Effector memory CD8-positive, alpha-beta T cell (primary cell): Measurements from ENCODE around the gene SLC25A41.

Source experiments
- ATAC-seq: fragments of 150-1000 bp; cut with Tn5 transposase; replicated peaks from 2 replicates; pipeline ENCODE4 v1.10.0; 2021; ENCODE audit warnings: mild to moderate bottlenecking, moderate library complexity
- DNase-seq, 3 experiments: peaks; one replicate each; pipeline ENCODE4 v3.0.0; 2021
- H3K27ac Mint-ChIP-seq, 2 donors: one replicate each; pipeline ENCODE4 v1.8.0; 2022; ENCODE audit warnings: mild to moderate bottlenecking in 2 of 2, mixed read lengths in 2 of 2, moderate library complexity in 2 of 2
- H3K27me3 Mint-ChIP-seq, 2 donors: one replicate each; pipeline ENCODE4 v1.8.0; 2022; ENCODE audit warnings: mixed read lengths in 2 of 2
- H3K36me3 Mint-ChIP-seq: one replicate; pipeline ENCODE4 v1.8.0; 2022; ENCODE audit warnings: mild to moderate bottlenecking, moderate library complexity, mixed read lengths; ENCODE audit not compliant: insufficient read depth
- H3K4me1 Mint-ChIP-seq, 2 donors: one replicate each; pipeline ENCODE4 v1.8.0; 2022; ENCODE audit warnings: low read depth in 2 of 2, mixed read lengths in 2 of 2
- H3K4me3 Mint-ChIP-seq, 2 donors: one replicate each; pipeline ENCODE4 v1.8.0; 2022; ENCODE audit warnings: mild to moderate bottlenecking in 2 of 2, mixed read lengths in 2 of 2, moderate library complexity in 2 of 2
- H3K9me3 Mint-ChIP-seq, 2 donors: one replicate each; pipeline ENCODE4 v1.8.0; 2022; ENCODE audit warnings: mixed read lengths in 2 of 2
- total RNA-seq, 9 experiments: gene quantifications; one replicate each; lab custom pipeline; 2026; lab: John Stamatoyannopoulos, UW

Gene SLC25A41
- total RNA-seq, result 0 to 0.21 (median 0) reads per million in 9 experiments

- Mint-ChIP-seq H3K27ac (no peak within 1 kb of the TSS), H3K4me3 (no peak within 1 kb of the TSS), H3K4me1 (peaks cover 0 to 1% of the 10 kb centered on the region in 2 donors), H3K9me3 (no peaks in the 10 kb centered on the region), H3K27me3 (no peaks in the 10 kb centered on the region), H3K36me3 (no peaks in the 10 kb centered on the region)
- ATAC-seq (no peak), DNase-seq (no peak)
Measured at GRCh38 chr19:6433663-6434062, at the start of gene SLC25A41. SLC25A41 (minus strand) TSS chr19:6433763; CDS start chr19:6433693, 70 bp downstream.

GRCh38 chr19:6483235-6483634 is 49.7 kb upstream of the SLC25A41 start:
- H3K4me3 Mint-ChIP-seq, result peak overlapping the region in 1 of 2 donors; percentile 55
- H3K27me3 Mint-ChIP-seq, result no peaks in the 10 kb centered on the region
- peaks cover 14% of the 10 kb centered on the region for H3K36me3 Mint-ChIP-seq
- H3K4me1 Mint-ChIP-seq, result peaks cover 34 to 47% of the 10 kb centered on the region in 2 donors
- H3K27ac Mint-ChIP-seq, result peak overlapping the region; percentile 99 to 100
- ATAC-seq (no peak), DNase-seq (no peak)
- H3K9me3 Mint-ChIP-seq, result no peaks in the 10 kb centered on the region

GRCh38 chr19:6482343-6482686 is 48.8 kb upstream of the SLC25A41 start:
- DNase-seq (no peak), ATAC-seq (no peak)
- Mint-ChIP-seq H3K27me3 (no peaks in the 10 kb centered on the region), H3K4me3 (peak overlapping the region; percentile 85 to 88), H3K36me3 (peaks cover 17% of the 10 kb centered on the region), H3K27ac (peak overlapping the region; percentile 99 to 100), H3K4me1 (peaks cover 34 to 47% of the 10 kb centered on the region in 2 donors), H3K9me3 (no peaks in the 10 kb centered on the region)

- Mint-ChIP-seq H3K27me3 (no peaks in the 10 kb centered on the region), H3K27ac (peak within 1 kb of the TSS; percentile 99 to 100), H3K4me3 (peak within 1 kb of the TSS; percentile 85 to 88), H3K4me1 (peaks cover 34 to 47% of the 10 kb centered on the region in 2 donors), H3K36me3 (peaks cover 22% of the 10 kb centered on the region), H3K9me3 (no peaks in the 10 kb centered on the region)
- DNase-seq, result peak; percentile 52 to 62 (median 55)
- ATAC-seq, result peak; percentile 87
Measured at GRCh38 chr19:6481541-6482342, 48.2 kb upstream of the SLC25A41 start, which contains the start of gene DENND1C. DENND1C (minus strand) TSS chr19:6481787; CDS start chr19:6481695, 92 bp downstream.

GRCh38 chr19:6480848-6481415 is 47.4 kb upstream of the SLC25A41 start:
- Mint-ChIP-seq H3K36me3 (peaks cover 28% of the 10 kb centered on the region), H3K4me3 (peak overlapping the region; percentile 85 to 88), H3K9me3 (no peaks in the 10 kb centered on the region), H3K27ac (peak overlapping the region; percentile 99 to 100), H3K27me3 (no peaks in the 10 kb centered on the region), H3K4me1 (peaks cover 34 to 47% of the 10 kb centered on the region in 2 donors)
- DNase-seq (no peak), ATAC-seq (peak; percentile 42)

GRCh38 chr19:6479836-6480398 is 46.4 kb upstream of the SLC25A41 start:
- peak overlapping the region; percentile 85 to 88 for H3K4me3 Mint-ChIP-seq
- H3K9me3 Mint-ChIP-seq, result no peaks in the 10 kb centered on the region
- DNase-seq, result no peak
- H3K4me1 Mint-ChIP-seq, result peaks cover 34 to 47% of the 10 kb centered on the region in 2 donors
- H3K27ac Mint-ChIP-seq, result peak overlapping the region; percentile 99 to 100
- no peaks in the 10 kb centered on the region for H3K27me3 Mint-ChIP-seq
- ATAC-seq, result no peak
- peaks cover 32% of the 10 kb centered on the region for H3K36me3 Mint-ChIP-seq

- peaks cover 35 to 47% of the 10 kb centered on the region in 2 donors for H3K4me1 Mint-ChIP-seq
- no peaks in the 10 kb centered on the region for H3K27me3 Mint-ChIP-seq
- H3K27ac Mint-ChIP-seq, result peak overlapping the region in 1 of 2 donors; percentile 99
- no peak for DNase-seq
- no peaks in the 10 kb centered on the region for H3K9me3 Mint-ChIP-seq
- no peak for ATAC-seq
- no peak overlapping the region for H3K4me3 Mint-ChIP-seq
- H3K36me3 Mint-ChIP-seq, result peaks cover 42% of the 10 kb centered on the region
Measured at GRCh38 chr19:6478815-6479214, 45.3 kb upstream of the SLC25A41 start.

GRCh38 chr19:6476896-6477431 is 43.4 kb upstream of the SLC25A41 start:
- Mint-ChIP-seq H3K27me3 (no peaks in the 10 kb centered on the region), H3K36me3 (peaks cover 60% of the 10 kb centered on the region), H3K9me3 (no peaks in the 10 kb centered on the region), H3K4me3 (no peak overlapping the region), H3K4me1 (peaks cover 21 to 29% of the 10 kb centered on the region in 2 donors), H3K27ac (no peak overlapping the region)
- no peak for DNase-seq
- no peak for ATAC-seq

GRCh38 chr19:6476155-6476895 is 42.8 kb upstream of the SLC25A41 start:
- H3K4me3 Mint-ChIP-seq, result no peak overlapping the region
- no peaks in the 10 kb centered on the region for H3K9me3 Mint-ChIP-seq
- DNase-seq, result peak; percentile 65 to 77 (median 69)
- H3K4me1 Mint-ChIP-seq, result peaks cover 15 to 22% of the 10 kb centered on the region in 2 donors
- no peaks in the 10 kb centered on the region for H3K27me3 Mint-ChIP-seq
- peak overlapping the region in 1 of 2 donors; percentile 49 for H3K27ac Mint-ChIP-seq
- peaks cover 60% of the 10 kb centered on the region for H3K36me3 Mint-ChIP-seq
- peak; percentile 82 for ATAC-seq

GRCh38 chr19:6475321-6476108 is 42.0 kb upstream of the SLC25A41 start:
- Mint-ChIP-seq H3K36me3 (peaks cover 66% of the 10 kb centered on the region), H3K27me3 (no peaks in the 10 kb centered on the region), H3K9me3 (no peaks in the 10 kb centered on the region), H3K27ac (peak overlapping the region in 1 of 2 donors; percentile 49), H3K4me3 (no peak overlapping the region), H3K4me1 (peaks cover 8 to 14% of the 10 kb centered on the region in 2 donors)
- no peak for DNase-seq
- ATAC-seq, result no peak

GRCh38 chr19:6473647-6474046 is 40.1 kb upstream of the SLC25A41 start:
- Mint-ChIP-seq H3K4me1 (peaks cover 2 to 4% of the 10 kb centered on the region in 2 donors), H3K27me3 (no peaks in the 10 kb centered on the region), H3K27ac (no peak overlapping the region), H3K9me3 (no peaks in the 10 kb centered on the region), H3K36me3 (peaks cover 80% of the 10 kb centered on the region), H3K4me3 (no peak overlapping the region)
- ATAC-seq, result no peak
- DNase-seq, result no peak

- no peaks in the 10 kb centered on the region for H3K9me3 Mint-ChIP-seq
- H3K27me3 Mint-ChIP-seq, result no peaks in the 10 kb centered on the region
- peaks cover 2 to 8% of the 10 kb centered on the region in 2 donors for H3K4me1 Mint-ChIP-seq
- H3K4me3 Mint-ChIP-seq, result no peak overlapping the region
- ATAC-seq (no peak), DNase-seq (no peak)
- peak overlapping the region; percentile 23 to 35 for H3K27ac Mint-ChIP-seq
- peaks cover 75% of the 10 kb centered on the region for H3K36me3 Mint-ChIP-seq
Measured at GRCh38 chr19:6472713-6473112, 39.1 kb upstream of the SLC25A41 start.
